GM21367 (cell line): Measurements from ENCODE around the gene CFAP70.
"Not testable (repeated sequence)": the region's sequence is repeated elsewhere in the genome, so short reads cannot be mapped to it uniquely, and the experiment has no call there.

Experiments
- ATAC-seq: cut with Tn5 transposase; IDR thresholded peaks from one replicate; pipeline ENCODE4 v1.9.1; 2021; ENCODE audit not compliant: unreplicated experiment

CFAP70 gene

DNA sequence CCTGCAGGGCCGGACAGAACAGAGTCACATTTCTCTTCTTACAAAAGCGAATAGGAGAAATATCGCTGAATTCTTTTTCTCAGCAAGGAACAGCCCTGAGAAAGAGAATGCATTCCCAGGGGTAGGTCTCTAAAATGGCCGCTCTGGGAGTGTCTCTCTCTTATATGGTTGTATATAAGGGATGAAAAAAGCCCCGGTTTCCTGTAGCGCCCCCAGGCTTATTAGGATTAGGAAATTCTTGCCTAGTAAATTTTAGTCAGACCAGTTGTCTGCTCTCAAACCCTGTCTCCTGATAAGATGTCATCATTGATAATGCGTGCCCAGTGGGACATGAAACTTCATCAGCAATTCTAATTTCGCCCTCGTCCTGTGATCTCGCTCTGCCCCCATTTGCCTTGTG lies 100.1 kb downstream of the CFAP70 start:
- not testable (repeated sequence) for ATAC-seq

DNA sequence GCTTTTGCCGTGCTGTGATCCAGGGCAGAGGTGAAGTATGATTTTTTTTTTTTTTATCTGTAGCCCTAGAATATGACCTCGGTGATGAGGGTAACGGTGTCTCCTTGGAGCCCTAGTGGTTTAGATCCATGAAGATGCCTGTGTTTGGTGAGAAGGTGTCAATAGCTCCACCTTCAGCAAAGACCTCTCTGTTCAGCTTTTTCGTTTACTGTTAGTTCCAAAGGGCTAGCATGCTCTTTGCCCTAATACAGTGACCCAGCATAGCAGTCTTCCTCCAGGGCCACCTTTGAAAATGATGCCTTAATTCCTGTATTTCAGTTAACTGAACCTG lies 105.5 kb downstream of the CFAP70 start:
- ATAC-seq, result peak; percentile 20

DNA sequence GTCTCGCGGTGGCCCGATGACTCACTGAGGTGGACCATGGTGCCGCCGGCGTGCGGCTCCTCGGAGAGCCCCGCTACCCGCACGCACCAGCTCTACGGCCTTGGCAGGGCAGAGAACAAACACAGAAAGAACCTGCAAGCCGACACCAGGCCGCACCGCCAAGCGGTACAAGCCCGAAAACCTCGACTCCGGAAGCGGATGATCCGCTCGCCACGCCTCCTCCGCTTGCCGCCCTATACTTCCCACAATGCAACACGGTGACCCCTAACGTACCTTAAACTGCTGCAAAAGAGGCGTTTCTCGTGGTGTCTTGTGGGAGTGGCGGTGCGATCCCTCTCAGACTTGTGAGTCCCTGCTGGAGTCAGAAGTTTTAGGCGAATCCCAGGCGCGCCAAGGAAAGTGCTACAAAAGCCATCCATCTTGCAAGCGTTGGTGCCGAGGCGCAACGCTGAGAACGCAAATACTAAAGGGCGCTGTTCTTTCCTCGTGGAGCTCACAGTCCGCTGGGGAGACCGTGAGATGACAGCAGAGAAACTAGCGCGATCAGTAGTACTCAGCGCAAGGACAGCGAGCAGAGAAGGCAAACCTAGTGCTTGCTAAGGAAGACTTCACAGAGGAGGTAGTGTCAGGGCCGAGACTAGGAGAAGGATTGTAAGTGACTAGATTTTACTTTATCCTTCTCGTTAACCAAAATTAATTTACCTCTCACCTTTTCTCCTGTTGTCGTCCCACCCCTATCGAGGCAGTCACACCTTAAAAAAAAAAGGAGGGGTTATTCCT lies 106.0 kb downstream of the CFAP70 start, which contains the start of gene MRPS16:
TSS of gene MRPS16 (minus strand) at position 200 of the 780 bp plus-strand sequence. CDS start at position 38, 162 bp downstream.
- peak; percentile 62 for ATAC-seq

DNA sequence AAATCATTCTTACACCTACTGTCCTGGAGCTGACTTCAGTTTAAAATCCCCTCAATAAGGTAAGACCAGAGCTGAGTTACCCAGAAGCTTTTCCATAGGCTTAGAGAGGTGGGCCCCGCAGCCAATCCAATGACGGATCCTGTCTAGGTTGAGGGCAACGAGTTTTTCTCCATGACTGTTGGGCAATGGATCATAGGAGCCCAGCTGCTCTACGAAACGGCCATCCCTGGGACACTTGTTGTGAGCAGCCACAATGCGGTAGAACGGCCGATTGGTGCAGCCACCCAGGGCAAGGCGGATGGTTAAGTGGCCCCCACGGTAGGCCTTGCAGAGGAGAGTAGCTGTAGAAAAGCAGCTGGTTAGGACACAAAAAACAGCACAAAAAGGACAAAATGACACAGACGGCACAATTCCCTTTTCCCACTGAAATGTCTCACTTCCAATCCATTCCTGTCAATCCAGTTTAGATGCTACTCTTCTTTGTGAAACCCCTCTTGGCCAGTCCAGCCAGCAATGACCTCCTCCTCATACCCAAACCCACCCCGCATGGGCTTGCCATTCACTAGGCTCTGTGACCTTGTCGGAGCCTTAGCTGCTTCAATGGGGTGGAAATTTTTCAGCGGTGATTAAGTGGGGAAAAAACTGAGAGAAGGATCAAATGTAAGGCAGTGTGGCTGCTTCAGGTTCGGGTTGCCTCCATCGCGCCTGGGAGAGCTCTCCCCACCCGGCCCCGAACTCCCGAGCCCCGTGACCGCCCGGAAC lies 106.8 kb downstream of the CFAP70 start:
- no peak for ATAC-seq

DNA sequence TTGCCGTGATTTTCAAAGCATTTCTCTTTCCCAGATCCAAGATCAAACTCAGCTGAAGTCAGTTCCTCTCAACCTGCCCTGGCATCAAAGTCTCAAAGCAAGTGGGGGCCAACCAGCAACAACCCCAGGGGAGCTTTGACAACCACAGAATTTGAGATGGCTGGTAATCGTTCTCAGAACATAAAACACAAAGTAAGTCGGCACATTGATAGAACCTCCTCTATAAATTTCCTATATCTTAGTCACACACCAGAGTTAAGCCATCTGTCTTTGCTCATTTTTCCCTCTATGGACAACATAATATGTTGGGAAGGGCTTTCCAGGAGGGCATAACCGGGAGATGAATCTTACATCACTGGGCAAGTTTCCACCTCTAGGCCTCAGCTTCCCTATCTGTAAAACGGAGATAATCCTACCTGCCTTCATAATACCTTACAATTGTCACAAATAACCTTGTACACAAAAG lies 110.4 kb downstream of the CFAP70 start:
- ATAC-seq, result no peak

DNA sequence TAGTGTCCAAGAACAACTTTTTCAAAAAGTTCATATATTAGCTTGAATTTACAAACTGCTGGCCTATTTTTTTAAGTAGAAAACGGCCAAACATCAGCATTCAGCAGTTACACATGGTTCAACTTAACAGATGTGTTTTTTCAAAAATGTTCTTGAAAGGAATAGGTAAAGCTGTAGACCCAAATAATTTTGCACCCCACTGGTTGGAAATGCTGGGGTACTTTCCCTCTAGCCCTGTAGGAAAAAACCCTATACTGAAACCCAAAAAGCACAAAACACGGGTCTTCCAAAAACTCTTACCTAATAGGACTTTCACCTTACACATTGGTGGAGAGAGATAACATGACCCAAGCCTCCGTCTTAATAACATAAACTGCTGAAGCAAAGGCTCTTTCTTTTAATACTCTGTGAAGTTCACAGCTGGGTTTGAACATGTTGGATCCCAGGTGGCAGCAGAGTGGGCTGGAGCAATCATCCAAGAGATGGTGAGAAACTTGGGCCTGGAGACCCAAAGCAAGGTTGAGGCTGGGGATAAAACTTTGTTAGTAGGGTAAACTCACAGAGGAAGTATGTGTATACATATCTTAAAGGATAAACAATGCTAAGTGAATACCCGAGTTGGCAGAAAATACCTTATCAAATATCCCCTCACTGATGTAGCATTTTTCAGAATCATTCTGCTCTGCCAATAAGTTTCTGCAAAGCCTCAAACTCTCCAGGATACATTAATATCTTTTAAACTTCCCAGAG lies 111.0 kb downstream of the CFAP70 start:
- ATAC-seq, result no peak

DNA sequence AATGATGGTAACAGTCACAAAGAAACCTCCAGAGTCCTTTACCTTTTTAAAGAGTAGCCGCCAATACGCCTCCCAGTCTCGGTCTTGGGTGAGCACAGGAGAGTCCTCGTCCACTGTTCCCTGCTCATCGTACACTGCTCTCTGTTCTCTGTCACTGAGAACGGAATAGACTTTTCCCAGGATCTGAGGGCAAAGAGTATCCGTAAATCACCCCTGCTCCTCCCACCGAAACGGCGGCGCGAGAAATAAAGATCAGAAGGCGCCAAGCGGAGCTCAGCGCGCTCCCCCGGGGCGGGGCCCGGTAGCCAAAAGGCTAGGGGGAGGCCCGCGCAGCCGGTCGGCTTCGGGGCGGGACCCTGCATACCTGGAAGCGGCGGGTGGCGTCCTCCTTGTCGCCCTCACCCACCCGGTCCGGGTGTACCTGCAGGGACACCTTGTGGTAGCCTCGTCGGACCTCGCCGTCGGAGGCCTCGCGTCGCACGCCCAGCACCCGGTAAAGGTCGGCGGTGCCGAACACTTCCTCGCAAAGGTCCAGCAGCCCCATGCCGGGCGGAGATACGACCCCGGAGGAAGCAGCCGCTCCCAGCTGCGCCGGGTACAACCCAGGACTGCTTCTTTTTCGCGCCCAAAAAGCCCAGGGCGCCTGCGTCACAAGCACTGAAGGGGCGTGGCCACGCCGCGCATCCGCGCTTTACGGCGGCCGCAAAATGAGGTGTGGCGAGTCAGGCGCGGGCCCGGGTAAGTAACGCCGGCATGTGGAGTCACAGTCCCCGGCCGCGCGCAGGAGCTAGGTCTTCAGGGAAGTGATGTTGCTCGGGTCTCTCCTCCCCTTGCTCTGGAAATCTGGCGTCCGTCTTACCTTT lies 111.8 kb downstream of the CFAP70 start, which contains the start of gene DNAJC9:
TSS of gene DNAJC9 (minus strand) at position 610 of the 863 bp plus-strand sequence. CDS start at position 544, 66 bp downstream.
- peak; percentile 71 for ATAC-seq

DNA sequence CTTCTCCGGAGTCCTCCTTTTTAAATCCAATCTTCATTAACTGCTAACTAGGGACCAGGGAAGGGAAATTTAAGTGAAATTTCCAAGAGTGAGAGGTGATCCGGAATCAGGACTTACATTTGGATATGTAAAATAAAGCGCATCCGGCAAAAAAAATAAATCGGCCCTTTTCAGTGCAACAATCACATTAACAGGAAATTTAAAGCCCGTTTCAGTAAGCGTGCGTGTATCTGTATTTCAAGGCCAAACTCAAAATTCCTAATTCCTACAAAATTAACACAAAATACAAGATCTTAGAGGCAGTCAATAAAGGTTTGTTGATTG lies 112.4 kb downstream of the CFAP70 start:
- no peak for ATAC-seq

DNA sequence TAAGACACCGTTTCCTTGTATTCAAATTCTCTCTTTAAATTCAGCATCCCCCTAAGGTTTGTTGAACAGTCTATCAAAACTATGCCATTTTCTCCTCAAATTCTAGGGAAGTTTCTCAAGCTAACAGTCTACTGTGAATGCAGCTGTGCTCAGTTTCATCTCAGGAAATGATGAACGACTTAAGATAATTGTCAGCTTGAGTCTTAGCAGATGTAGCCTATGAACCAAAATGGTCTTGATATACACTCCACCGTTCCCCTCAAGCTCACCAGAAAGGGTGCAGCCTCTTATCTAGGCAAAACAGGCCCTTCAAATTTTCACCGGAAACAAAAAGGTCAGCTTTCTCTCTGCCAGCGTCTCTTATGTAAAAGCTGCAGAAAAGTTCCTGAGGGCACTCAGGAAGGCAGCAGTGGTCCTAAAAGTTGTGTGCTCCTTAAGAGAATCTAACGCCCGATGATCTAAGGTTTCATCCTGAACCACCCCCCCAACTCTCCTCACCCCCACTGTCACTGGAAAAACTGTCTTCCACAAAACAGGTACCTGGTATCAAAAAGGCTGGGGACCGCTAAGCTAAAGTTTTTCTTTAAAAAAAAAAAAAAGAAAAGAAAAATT lies 113.7 kb downstream of the CFAP70 start:
- ATAC-seq, result no peak

DNA sequence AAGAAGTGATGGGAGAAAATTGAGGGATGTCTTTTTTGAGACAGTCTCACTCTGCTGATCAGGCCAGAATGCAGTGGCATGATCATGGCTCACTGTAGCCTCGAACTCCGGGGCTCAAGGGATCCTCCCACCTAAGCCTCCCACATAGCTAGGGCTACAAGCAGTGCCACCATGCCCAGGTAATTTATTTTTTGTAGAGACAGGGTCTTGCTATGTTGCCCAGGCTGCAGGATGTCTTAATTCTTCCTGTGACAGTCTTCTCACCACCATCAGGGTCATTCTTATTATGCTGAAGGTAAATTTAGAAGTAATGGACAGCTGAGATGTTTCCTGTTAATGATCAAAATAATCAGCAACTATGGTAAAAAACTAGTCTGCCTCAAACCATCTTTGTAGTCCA lies 118.8 kb downstream of the CFAP70 start:
- ATAC-seq, result no peak

DNA sequence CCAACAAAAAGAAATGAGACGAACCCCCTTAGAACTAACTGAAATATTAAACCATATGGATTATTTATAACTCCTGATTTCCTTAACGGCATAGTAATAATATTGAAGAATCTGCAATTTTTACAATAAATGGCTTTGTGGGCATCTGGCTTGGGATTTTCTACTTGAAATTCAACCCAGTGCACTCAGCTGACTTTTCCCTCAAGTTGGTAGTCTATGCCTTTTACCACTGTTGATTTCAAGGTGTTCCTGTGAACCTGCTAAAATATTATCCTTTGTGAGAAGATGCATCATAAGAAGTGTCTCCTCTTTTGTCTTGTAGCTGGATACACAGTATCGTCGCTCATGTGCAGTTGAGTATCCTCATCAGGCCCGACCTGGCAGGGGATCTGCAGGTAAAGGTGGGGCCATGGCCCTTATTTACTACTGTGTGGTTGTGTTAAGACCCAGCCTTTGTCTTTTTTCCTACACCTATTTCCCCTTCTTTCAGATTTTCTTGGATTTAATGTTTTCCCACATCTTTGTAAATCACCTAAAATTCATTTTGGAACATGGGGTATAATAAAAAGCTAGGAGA lies 119.6 kb downstream of the CFAP70 start:
- ATAC-seq, result no peak

DNA sequence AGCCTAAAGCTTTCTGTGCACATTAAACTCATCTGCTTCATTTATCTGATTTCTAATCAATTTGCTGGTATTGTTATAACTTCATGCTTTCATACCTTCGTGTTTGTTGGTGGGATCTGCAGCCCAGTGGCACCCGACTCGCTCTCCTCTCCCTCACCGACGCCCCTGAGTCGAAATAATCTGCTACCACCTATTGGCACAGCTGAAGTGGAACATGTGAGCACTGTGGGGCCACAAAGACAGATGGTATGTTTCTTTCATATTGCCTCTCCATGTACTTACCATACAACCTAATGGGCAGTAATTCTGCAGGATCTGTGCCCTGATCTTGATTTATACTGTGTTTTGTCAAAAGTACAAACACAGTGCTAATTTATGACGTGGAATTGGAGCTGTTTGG lies 124.0 kb downstream of the CFAP70 start:
- ATAC-seq, result no peak

DNA sequence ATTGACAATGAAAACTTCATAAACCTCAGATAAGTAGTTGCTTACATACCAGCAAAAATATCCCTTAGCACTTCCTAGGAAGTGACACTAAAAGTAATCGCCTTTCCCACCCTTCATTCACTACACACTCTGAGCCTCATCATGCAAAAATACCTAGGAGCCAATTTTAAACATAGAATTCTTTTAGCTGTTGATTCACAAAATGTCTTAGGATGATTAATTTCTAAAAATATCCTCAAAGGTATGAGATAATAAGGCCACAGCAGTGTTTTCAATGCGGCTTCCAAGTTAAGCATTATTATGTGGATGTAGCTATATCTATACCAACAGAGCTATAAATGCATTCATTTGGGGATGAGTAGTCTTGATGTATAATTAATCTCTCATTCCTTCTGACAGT lies 124.8 kb downstream of the CFAP70 start:
- no peak for ATAC-seq

DNA sequence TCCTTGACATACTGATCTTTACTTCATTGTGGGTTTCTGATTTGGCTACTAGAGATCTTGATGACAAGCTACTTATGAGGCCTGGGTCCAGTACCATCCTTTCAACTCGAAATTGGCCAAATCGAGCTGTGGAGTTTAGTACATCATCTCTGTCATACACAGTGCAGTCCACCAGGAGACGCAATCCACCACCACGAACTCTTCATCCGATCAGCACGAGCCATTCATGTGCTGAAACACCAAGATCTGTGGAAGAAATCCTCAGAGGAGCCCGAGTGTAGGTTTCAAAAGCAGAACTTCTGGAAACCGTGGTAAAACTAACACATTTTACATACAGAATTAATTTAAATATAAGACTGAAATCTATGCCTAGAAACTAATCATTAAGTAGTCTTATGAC lies 125.8 kb downstream of the CFAP70 start:
- ATAC-seq, result no peak

DNA sequence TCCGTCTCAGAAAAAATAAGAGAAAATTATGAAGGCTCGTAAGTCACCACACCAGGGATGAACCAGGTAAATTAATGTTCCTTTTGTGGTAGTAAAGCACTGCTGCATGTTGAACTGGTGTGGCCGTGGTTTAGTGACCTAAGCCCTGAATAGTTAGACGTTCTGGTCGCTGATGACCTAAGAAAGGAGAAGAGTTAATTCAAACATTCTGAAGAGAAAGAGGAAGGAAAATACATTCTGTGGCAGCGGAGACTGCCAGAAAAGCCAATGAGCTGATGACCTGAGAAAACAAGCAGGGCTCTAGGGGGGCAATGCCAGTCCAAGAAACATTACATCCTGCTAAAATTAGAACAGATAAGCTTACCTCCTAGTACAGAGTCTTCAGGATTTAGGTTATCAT lies 129.1 kb downstream of the CFAP70 start:
- ATAC-seq, result no peak

DNA sequence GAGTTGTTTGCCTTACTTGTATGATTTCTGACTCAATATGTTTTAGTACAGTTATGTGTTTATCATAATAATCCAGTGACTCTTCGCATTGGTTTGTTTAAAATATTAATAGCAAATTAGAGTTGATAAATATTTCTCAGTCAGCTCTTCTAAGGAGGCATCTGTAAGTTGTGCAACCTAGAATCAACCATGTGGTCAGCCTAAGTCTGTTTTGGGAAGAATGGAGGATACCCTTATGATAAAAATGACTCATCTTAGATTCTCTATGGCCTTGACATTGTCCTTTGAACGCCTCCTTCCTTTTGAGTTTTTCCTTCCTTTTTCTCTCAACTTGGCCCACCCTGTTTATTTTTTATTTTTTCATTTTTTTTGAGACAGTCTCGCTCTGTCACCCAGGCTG lies 130.4 kb downstream of the CFAP70 start:
- ATAC-seq, result no peak

DNA sequence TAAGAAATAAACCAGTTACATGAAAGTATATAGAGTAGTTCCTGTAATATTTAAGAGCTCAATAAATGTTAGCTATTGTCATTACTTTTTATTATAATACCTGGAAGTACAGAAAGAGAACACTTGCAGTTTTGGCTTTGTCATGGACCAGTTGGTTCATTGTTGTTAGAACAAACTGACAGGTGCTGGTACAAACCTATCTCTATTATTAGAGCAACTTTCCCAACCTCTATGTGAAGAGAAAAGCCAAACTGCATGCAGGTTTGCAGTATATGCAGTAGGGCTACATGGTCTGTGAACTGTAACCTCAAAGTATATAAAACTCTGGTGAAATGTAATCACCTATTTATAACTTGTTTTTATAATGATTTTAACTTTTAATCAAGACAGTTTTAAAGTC lies 132.0 kb downstream of the CFAP70 start:
- ATAC-seq, result no peak

DNA sequence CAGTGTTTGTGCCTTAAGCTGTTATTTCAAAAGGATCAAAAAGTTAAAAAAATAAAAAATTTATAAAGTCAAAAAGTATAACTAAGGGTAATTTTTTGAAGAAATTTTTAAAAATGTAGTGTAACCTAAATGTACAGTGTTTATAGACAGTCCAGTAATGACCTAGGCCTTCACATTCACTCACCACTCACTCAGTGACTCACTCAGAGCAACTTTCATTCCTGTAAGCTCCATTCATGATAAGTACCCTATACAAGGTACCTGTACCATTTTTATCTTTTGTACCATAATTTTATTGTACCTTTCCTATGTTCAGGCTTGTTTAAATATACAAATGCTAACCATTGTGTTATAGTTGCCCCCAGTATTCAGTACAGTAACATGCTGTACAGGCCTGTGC lies 133.1 kb downstream of the CFAP70 start:
- ATAC-seq, result no peak

DNA sequence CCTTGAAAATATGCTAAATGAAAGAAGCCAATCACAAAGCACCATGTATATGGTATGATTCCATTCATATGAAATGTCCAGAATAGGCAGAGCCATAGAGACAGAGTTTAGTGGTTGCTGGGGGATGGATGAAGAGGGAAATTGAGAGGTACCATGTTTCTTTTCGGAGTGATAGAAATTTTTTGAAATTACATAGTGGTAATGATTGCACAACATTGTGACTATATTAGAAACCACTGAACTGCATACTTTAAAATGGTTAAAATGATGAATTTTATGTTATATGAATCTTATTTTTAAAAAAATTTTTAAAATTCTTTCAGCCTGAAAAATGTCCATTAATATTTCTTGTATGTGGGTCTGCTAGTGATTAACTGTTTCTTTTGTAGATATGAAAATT lies 137.7 kb downstream of the CFAP70 start:
- no peak for ATAC-seq

DNA sequence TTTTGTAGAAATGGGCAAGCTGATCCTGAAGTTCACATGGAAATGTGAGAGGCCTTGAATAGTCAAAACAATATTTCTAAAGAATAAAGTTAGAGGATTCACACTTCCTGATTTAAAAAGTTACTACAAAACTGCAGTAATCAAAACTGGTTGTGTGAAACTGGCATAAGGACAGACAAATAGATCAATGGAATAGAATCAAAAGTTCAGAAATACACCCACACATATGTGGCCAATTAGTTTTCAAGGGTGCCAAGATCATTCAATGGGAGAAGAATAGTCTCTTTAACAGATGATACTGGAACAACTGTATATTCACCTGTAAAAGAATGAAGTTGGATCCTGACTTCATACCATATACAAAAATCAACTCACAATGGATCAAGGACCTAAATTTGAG lies 139.3 kb downstream of the CFAP70 start:
- no peak for ATAC-seq
